CD14-positive monocyte (primary cell): ENCODE data around the gene ARID3B. TPM values are rescaled to one million over a fixed set of nuclear protein-coding genes. Genes with fewer than 3 reads are reported as not detected.

Experiments used
- DNase-seq, 3 donors: peaks; one replicate each; pipeline ENCODE4 v3.0.0-alpha.2; 2011 to 2022
- H2AFZ ChIP-seq: 2 replicates; pipeline ENCODE4 v1.6.0; 2012; ENCODE audit warnings: mild to moderate bottlenecking, low read depth, low read length, inconsistent platforms; ENCODE audit not compliant: insufficient read depth, poor library complexity, severe bottlenecking
- H3K27ac ChIP-seq, 2 donors: 1 replicate in 1 of 2; 2 replicates in 1 of 2; pipeline ENCODE4 v1.5.1; 2012 to 2013; ENCODE audit warnings: low read length in 2 of 2, control low read depth in 1 of 2, inconsistent platforms in 1 of 2, low read depth in 1 of 2, mild to moderate bottlenecking in 1 of 2
- H3K27me3 ChIP-seq, 2 donors: one replicate each; pipeline versions ENCODE4 v1.6.0 to v1.6.1; 2011 to 2013; ENCODE audit warnings: low read length in 2 of 2; ENCODE audit not compliant: control insufficient read depth in 2 of 2, insufficient read depth in 2 of 2
- H3K36me3 ChIP-seq, 2 donors: replicated peaks in 1 of 2; 1 replicate in 1 of 2; 2 replicates in 1 of 2; pipeline versions ENCODE4 v1.5.1 to v1.6.1; 2012 to 2013; ENCODE audit warnings: low read length in 2 of 2, control low read depth in 1 of 2, inconsistent platforms in 1 of 2, mild to moderate bottlenecking in 1 of 2; ENCODE audit not compliant: insufficient read depth in 2 of 2, control insufficient read depth in 1 of 2
- H3K4me1 ChIP-seq, 2 donors: 1 replicate in 1 of 2; 2 replicates in 1 of 2; pipeline versions ENCODE4 v1.5.1 to v1.6.1; 2012 to 2013; ENCODE audit warnings: low read length in 2 of 2, control low read depth in 1 of 2, inconsistent platforms in 1 of 2, mild to moderate bottlenecking in 1 of 2, moderate library complexity in 1 of 2; ENCODE audit not compliant: insufficient read depth in 2 of 2, control insufficient read depth in 1 of 2
- H3K4me2 ChIP-seq: replicated peaks from 2 replicates; pipeline ENCODE3; 2012; ENCODE audit warnings: low read length, moderate library complexity, mild to moderate bottlenecking; ENCODE audit not compliant: poor library complexity, severe bottlenecking; ENCODE audit errors: extremely low read depth
- H3K4me3 ChIP-seq, 3 experiments: fragments of 200-600 bp in 1 of 3; sonication (generic) in 1 of 3; replicated peaks in 1 of 3; 1 replicate in 2 of 3; 2 replicates in 1 of 3; pipeline ENCODE4 v1.5.1; 2011 to 2013; ENCODE audit warnings: low read length in 3 of 3, mild to moderate bottlenecking in 3 of 3, control low read depth in 2 of 3, low read depth in 2 of 3, inconsistent platforms in 1 of 3, moderate library complexity in 1 of 3
- H3K79me2 ChIP-seq: 2 replicates; pipeline ENCODE4 v1.6.0; 2012; ENCODE audit warnings: mild to moderate bottlenecking, control low read depth, inconsistent platforms, low read length, moderate library complexity; ENCODE audit not compliant: insufficient read depth
- H3K9ac ChIP-seq: 2 replicates; pipeline ENCODE4 v1.6.0; 2017; ENCODE audit warnings: low read length, mild to moderate bottlenecking; ENCODE audit not compliant: insufficient read depth, poor library complexity, severe bottlenecking
- H3K9me3 ChIP-seq, 2 donors: replicated peaks in 1 of 2; 1 replicate in 1 of 2; 2 replicates in 1 of 2; pipeline versions ENCODE4 v1.5.1 to v1.6.1; 2012 to 2013; ENCODE audit warnings: low read length in 2 of 2, control low read depth in 1 of 2; ENCODE audit not compliant: control insufficient read depth in 1 of 2, insufficient read depth in 1 of 2
- H4K20me1 ChIP-seq: 2 replicates; pipeline ENCODE4 v1.6.0; 2012; ENCODE audit warnings: mild to moderate bottlenecking, low read length, control low read depth, moderate library complexity; ENCODE audit not compliant: insufficient read depth
- H3K27ac Mint-ChIP-seq, 7 donors: one replicate each; pipeline ENCODE4 v1.8.0; 2020; ENCODE audit warnings: mild to moderate bottlenecking in 7 of 7, mixed read lengths in 7 of 7, moderate library complexity in 6 of 7, inconsistent platforms in 2 of 7
- H3K27me3 Mint-ChIP-seq, 3 donors: one replicate each; pipeline ENCODE4 v1.8.0; 2021 to 2022; ENCODE audit warnings: low read depth in 3 of 3, mild to moderate bottlenecking in 3 of 3, mixed read lengths in 3 of 3, moderate library complexity in 3 of 3, inconsistent platforms in 1 of 3
- H3K36me3 Mint-ChIP-seq, 2 donors: one replicate each; pipeline ENCODE4 v1.8.0; 2020; ENCODE audit warnings: mixed read lengths in 2 of 2, inconsistent platforms in 1 of 2, mild to moderate bottlenecking in 1 of 2
- H3K4me1 Mint-ChIP-seq: one replicate; pipeline ENCODE4 v1.8.0; 2020; ENCODE audit warnings: mild to moderate bottlenecking, mixed read lengths
- H3K4me3 Mint-ChIP-seq, 2 donors: one replicate each; pipeline ENCODE4 v1.8.0; 2020; ENCODE audit warnings: mild to moderate bottlenecking in 2 of 2, mixed read lengths in 2 of 2, moderate library complexity in 1 of 2
- H3K9me3 Mint-ChIP-seq, 7 donors: one replicate each; pipeline ENCODE4 v1.8.0; 2020 to 2022; ENCODE audit warnings: mixed read lengths in 7 of 7, mild to moderate bottlenecking in 6 of 7, moderate library complexity in 6 of 7, inconsistent platforms in 2 of 7
- WGBS: methylation state at CpG from one replicate; pipeline ENCODE4 v1.1.5; 2013; ENCODE audit warnings: missing lambda C conversion rate; ENCODE audit not compliant: insufficient coverage; 5-methylcytosine and 5-hydroxymethylcytosine counted together
- intact Hi-C, 2 donors: fragments of 100-400 bp; cut with micrococcal nuclease; formaldehyde crosslinking; loops; one replicate each; pipeline versions ENCODE4 v1.15.0 to v1.15.1; 2023
- polyA plus RNA-seq, 3 donors: library from polyadenylated mRNA; depleted of rRNA in 1 of 3; unstranded in 2 of 3; stranded (reverse) in 1 of 3; fragments of 300-500 nt in 2 of 3; fragments of >200 nt in 1 of 3; fragmentation: Illumina TruSeq in 2 of 3; gene quantifications; 1 replicate in 2 of 3; 2 replicates in 1 of 3; pipeline ENCODE4 v1.2.3, GENCODE V29; 2012 to 2021
- TF ChIP-seq, protein P1 (sequence below): fragments of 200-600 bp; IDR thresholded peaks from one replicate; pipeline ENCODE4 v1.8.0; 2022; ENCODE audit warnings: antibody characterized with exemption, mild to moderate bottlenecking

ARID3B gene
- polyA plus RNA-seq, 3 donors = 2.3 to 17.4 (median 4.4) TPM

DNA sequence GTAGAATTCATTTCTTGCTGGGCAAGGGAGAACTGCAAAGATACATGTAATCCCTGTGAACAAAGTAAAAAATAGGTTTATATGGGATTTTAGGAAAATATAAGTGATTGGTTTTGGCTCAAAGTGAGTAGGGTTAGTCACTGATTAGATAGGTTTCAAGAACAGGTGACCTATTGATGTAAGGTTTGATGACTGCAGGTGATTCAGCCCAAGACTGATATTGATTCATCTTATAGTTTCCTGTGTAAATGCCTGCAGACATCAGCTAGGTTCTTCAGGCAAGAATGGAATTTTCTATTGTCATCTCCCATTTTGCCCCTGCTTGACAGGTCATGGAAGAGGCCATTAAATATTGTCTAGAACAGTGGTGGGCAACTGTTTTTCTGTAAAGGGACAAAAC lies 23.9 kb upstream of the ARID3B start:
- TF ChIP-seq, protein P1, sequence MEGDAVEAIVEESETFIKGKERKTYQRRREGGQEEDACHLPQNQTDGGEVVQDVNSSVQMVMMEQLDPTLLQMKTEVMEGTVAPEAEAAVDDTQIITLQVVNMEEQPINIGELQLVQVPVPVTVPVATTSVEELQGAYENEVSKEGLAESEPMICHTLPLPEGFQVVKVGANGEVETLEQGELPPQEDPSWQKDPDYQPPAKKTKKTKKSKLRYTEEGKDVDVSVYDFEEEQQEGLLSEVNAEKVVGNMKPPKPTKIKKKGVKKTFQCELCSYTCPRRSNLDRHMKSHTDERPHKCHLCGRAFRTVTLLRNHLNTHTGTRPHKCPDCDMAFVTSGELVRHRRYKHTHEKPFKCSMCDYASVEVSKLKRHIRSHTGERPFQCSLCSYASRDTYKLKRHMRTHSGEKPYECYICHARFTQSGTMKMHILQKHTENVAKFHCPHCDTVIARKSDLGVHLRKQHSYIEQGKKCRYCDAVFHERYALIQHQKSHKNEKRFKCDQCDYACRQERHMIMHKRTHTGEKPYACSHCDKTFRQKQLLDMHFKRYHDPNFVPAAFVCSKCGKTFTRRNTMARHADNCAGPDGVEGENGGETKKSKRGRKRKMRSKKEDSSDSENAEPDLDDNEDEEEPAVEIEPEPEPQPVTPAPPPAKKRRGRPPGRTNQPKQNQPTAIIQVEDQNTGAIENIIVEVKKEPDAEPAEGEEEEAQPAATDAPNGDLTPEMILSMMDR = no peak
- H4K20me1 ChIP-seq = no peaks in the 10 kb centered on the region
- H3K36me3 Mint-ChIP-seq = peaks cover 0 to 1% of the 10 kb centered on the region in 2 donors
- intact Hi-C loops = no loop called here
- peaks cover 11 to 13% of the 10 kb centered on the region in 2 donors for H3K4me1 ChIP-seq
- no peak overlapping the region for H3K27ac ChIP-seq
- no peak overlapping the region for H3K4me2 ChIP-seq
- no peak overlapping the region for H3K4me3 ChIP-seq
- H3K27ac Mint-ChIP-seq = no peak overlapping the region
- H3K4me1 Mint-ChIP-seq = peaks cover 10% of the 10 kb centered on the region
- no peak for DNase-seq
- no peaks in the 10 kb centered on the region for H3K79me2 ChIP-seq
- H3K9me3 ChIP-seq = peaks cover 0 to 5% of the 10 kb centered on the region in 2 donors
- no peaks in the 10 kb centered on the region for H3K27me3 ChIP-seq
- no peaks in the 10 kb centered on the region for H3K36me3 ChIP-seq
- no peak overlapping the region for H2AFZ ChIP-seq
- H3K9ac ChIP-seq = no peak overlapping the region
- H3K27me3 Mint-ChIP-seq = peaks cover 0 to 2% (median 2%) of the 10 kb centered on the region in 3 donors
- no peak overlapping the region for H3K4me3 Mint-ChIP-seq
- H3K9me3 Mint-ChIP-seq = peaks cover 0 to 4% (median 2%) of the 10 kb centered on the region in 7 donors

DNA sequence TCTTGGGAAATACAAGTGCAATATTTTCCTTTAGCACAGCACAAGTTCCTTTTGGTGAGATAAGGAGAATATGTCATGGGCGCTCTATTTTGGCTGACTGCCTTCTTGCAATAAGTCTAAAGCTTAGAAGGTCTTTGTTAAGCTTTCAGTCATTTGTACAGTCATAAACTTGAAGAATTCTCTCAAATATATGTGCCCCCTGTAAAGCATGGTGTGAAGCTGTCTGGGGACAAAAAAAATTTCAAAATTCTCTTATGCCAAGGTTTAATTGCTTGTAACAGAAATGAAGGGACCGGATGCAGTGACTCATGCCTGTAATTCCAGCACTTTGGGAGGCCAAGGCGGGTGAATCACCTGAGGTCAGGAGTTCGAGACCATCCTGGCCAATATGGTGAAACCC lies 21.7 kb upstream of the ARID3B start:
- H3K4me1 Mint-ChIP-seq = peaks cover 1% of the 10 kb centered on the region
- H3K4me3 Mint-ChIP-seq = no peak overlapping the region
- Histone ChIP-seq H3K4me2 (no peak overlapping the region), H3K4me1 (no peaks in the 10 kb centered on the region), H3K4me3 (no peak overlapping the region), H3K9me3 (no peaks in the 10 kb centered on the region), H3K9ac (no peak overlapping the region), H3K27me3 (no peaks in the 10 kb centered on the region), H3K79me2 (no peaks in the 10 kb centered on the region), H3K27ac (no peak overlapping the region), H2AFZ (no peak overlapping the region), H3K36me3 (no peaks in the 10 kb centered on the region), H4K20me1 (no peaks in the 10 kb centered on the region)
- TF ChIP-seq, protein P1 = no peak
- peaks cover 0 to 2% (median 2%) of the 10 kb centered on the region in 3 donors for H3K27me3 Mint-ChIP-seq
- intact Hi-C loops = no loop called here
- DNase-seq = no peak
- no peak overlapping the region for H3K27ac Mint-ChIP-seq
- peaks cover 0 to 3% of the 10 kb centered on the region in 2 donors for H3K36me3 Mint-ChIP-seq
- peaks cover 0 to 6% (median 0%) of the 10 kb centered on the region in 7 donors for H3K9me3 Mint-ChIP-seq
- 100% methylated on average over 2 of the region's 4 CpGs for WGBS
